ENCODE results near the gene GAGE13.
"Not testable (repeated sequence)": the region's sequence is repeated elsewhere in the genome, so short reads cannot be mapped to it uniquely, and the experiment has no call there.

GRCh38 chrX:49331841-49332240 is 459 bp downstream of the GAGE13 start:
- not testable (repeated sequence) for TF ChIP-seq EZH2 (IDR thresholded peaks at IDR 0.05; ENCODE audit: insufficient read depth, low read length); CTCF (IDR thresholded peaks at IDR 0.05; ENCODE audit: insufficient read depth, low read depth, low read length)
